HCT116 (cell line): Measurements from ENCODE around the gene GPLD1. TPM values are rescaled to one million over a fixed set of nuclear protein-coding genes. Genes with fewer than 3 reads are reported as not detected.

Experiments
- ATAC-seq: fragments of 200-7000 bp; cut with Tn5 transposase; 2 replicates; pipeline ENCODE4 v1.9.1; 2020; ENCODE audit warnings: mild to moderate bottlenecking, moderate library complexity
- BruUV-seq: library from RNA; stranded (reverse); fragments of 400-500 nt; replicated peaks from 2 replicates; lab custom pipeline; 2021; lab: Mats Ljungman, UMichigan
- CTCF ChIA-PET: fragments of 300-600 bp; sonication (Branson Sonifier 250); formaldehyde crosslinking; loops from one replicate; lab custom pipeline; 2021; ENCODE audit warnings: antibody characterized with exemption; lab: Charles Lee
- POLR2A ChIA-PET: fragments of 300-600, 350-600 bp; sonication (Branson Sonifier 250); formaldehyde crosslinking; loops from one replicate; lab custom pipeline; 2021; ENCODE audit warnings: antibody characterized with exemption; lab: Charles Lee
- RAD21 ChIA-PET, 2 experiments: fragments of 300-600 bp; sonication (Branson Sonifier 250); formaldehyde crosslinking; loops; one replicate each; lab custom pipeline; 2023; ENCODE audit warnings: low total read pairs in 2 of 2; ENCODE audit not compliant: uncharacterized antibody in 2 of 2, unreplicated experiment in 2 of 2, low non-redundant PET in 1 of 2; lab: Charles Lee
- DNase-seq: peaks from one replicate; pipeline ENCODE4 v3.0.0-alpha.2; 2010; ENCODE audit warnings: low read depth, low spot score
- H2AFZ ChIP-seq: fragments of 200-600 bp; shearing (Covaris generic), sonication (generic); 2 replicates; pipeline ENCODE4 v1.6.1; 2017; ENCODE audit warnings: low read depth, mixed run types, mixed read lengths, antibody characterized with exemption, low read length; ENCODE audit not compliant: poor library complexity, severe bottlenecking
- H3K27ac ChIP-seq: 2 replicates; pipeline ENCODE4 v1.5.1; 2012; ENCODE audit warnings: low read depth, low read length
- H3K27me3 ChIP-seq: fragments of 200-600 bp; sonication (generic); 2 replicates; pipeline ENCODE4 v1.6.1; 2016; ENCODE audit warnings: mixed run types, low read length, mixed read lengths; ENCODE audit not compliant: insufficient read depth
- H3K36me3 ChIP-seq, 2 experiments: fragments of 200-500 bp in 1 of 2; fragments of 200-600 bp in 1 of 2; sonication (Bioruptor generic) in 1 of 2; sonication (generic) in 1 of 2; 2 replicates each; pipeline versions ENCODE4 v1.5.1 to v1.6.1; 2014 to 2016; ENCODE audit warnings: low read length in 2 of 2, inconsistent platforms in 1 of 2, mixed read lengths in 1 of 2, mixed run types in 1 of 2; ENCODE audit not compliant: insufficient read depth in 2 of 2, control insufficient read depth in 1 of 2
- H3K4me1 ChIP-seq, 2 experiments: fragments of 200-600 bp in 1 of 2; sonication (generic) in 1 of 2; 2 replicates each; pipeline versions ENCODE4 v1.5.1 to v1.6.1; 2012 to 2017; ENCODE audit warnings: low read length in 2 of 2, inconsistent platforms in 1 of 2, mild to moderate bottlenecking in 1 of 2, mixed read lengths in 1 of 2, mixed run types in 1 of 2, moderate library complexity in 1 of 2; ENCODE audit not compliant: insufficient read depth in 2 of 2, control insufficient read depth in 1 of 2
- H3K4me2 ChIP-seq: fragments of 200-600 bp; sonication (generic); 2 replicates; pipeline ENCODE4 v1.6.1; 2017; ENCODE audit warnings: mixed run types, low read length, mixed read lengths
- H3K4me3 ChIP-seq, 2 experiments: fragments of 200-600 bp in 1 of 2; sonication (generic) in 1 of 2; replicated peaks in 1 of 2; 2 replicates each; pipeline ENCODE4 v1.5.1; 2011 to 2016; ENCODE audit warnings: low read length in 2 of 2, control low read depth in 1 of 2, low read depth in 1 of 2, mild to moderate bottlenecking in 1 of 2, mixed read lengths in 1 of 2, mixed run types in 1 of 2
- H3K79me2 ChIP-seq: fragments of 200-600 bp; sonication (generic); 2 replicates; pipeline ENCODE4 v1.6.1; 2017; ENCODE audit warnings: mild to moderate bottlenecking, mixed run types, low read length, moderate library complexity, mixed read lengths; ENCODE audit not compliant: insufficient read depth
- H3K9ac ChIP-seq: fragments of 200-600 bp; sonication (generic); 2 replicates; pipeline ENCODE4 v1.6.1; 2016; ENCODE audit warnings: low read length, mixed read lengths
- H3K9me2 ChIP-seq: fragments of 200-600 bp; sonication (generic), shearing (Covaris generic); 2 replicates; pipeline ENCODE4 v1.6.1; 2017; ENCODE audit warnings: mixed run types, mild to moderate bottlenecking, moderate library complexity; ENCODE audit not compliant: insufficient read depth
- H3K9me3 ChIP-seq, 2 experiments: fragments of 200-500 bp in 1 of 2; fragments of 200-600 bp in 1 of 2; sonication (Bioruptor generic) in 1 of 2; sonication (generic) in 1 of 2; 2 replicates each; pipeline ENCODE4 v1.6.1; 2014 to 2017; ENCODE audit warnings: low read length in 2 of 2, mixed read lengths in 2 of 2, inconsistent platforms in 1 of 2, low read depth in 1 of 2, mild to moderate bottlenecking in 1 of 2, mixed run types in 1 of 2, moderate library complexity in 1 of 2; ENCODE audit not compliant: control insufficient read depth in 1 of 2, insufficient read depth in 1 of 2
- H4K20me1 ChIP-seq: fragments of 200-600 bp; sonication (generic), shearing (Covaris generic); 2 replicates; pipeline ENCODE4 v1.6.1; 2017; ENCODE audit warnings: mixed run types, mild to moderate bottlenecking, moderate library complexity; ENCODE audit not compliant: insufficient read depth
- CEBPB ChIP-seq: IDR thresholded peaks from 2 replicates; pipeline ENCODE4 v1.6.1; 2012; ENCODE audit warnings: low read depth
- SRF ChIP-seq: IDR thresholded peaks from 2 replicates; pipeline ENCODE4 v1.6.1; 2012; ENCODE audit warnings: low read depth
- YY1 ChIP-seq: IDR thresholded peaks from 2 replicates; pipeline ENCODE4 v1.6.1; 2011; ENCODE audit warnings: low read length, low read depth, moderate library complexity, mild to moderate bottlenecking; ENCODE audit not compliant: insufficient replicate concordance; ENCODE audit errors: extremely low read depth
- intact Hi-C: fragments of 100-400 bp; cut with micrococcal nuclease; formaldehyde crosslinking; loops from 2 replicates; pipeline ENCODE4 v1.10.0; 2022
- total RNA-seq: library from RNA; stranded (reverse); gene quantifications from one replicate; pipeline ENCODE4 v1.2.1, GENCODE V29; 2021; ENCODE audit not compliant: unreplicated experiment

GPLD1 gene
- total RNA-seq, 1 experiment from 2014 or later: 2.1 TPM

- DNase-seq (no peak), ATAC-seq (no peak)
- ChIA-PET POLR2A (no interaction called here), CTCF (no interaction called here), RAD21 (no interaction called here)
- Histone ChIP-seq H3K27me3 (no peaks in the 10 kb centered on the region), H3K9ac (no peak overlapping the region), H3K36me3 (no peaks in the 10 kb centered on the region), H2AFZ (no peak overlapping the region), H3K79me2 (no peaks in the 10 kb centered on the region), H3K4me1 (no peaks in the 10 kb centered on the region), H3K27ac (no peak overlapping the region), H3K9me3 (no peaks in the 10 kb centered on the region), H4K20me1 (no peaks in the 10 kb centered on the region), H3K9me2 (no peaks in the 10 kb centered on the region), H3K4me3 (no peak overlapping the region), H3K4me2 (no peak overlapping the region)
- intact Hi-C loops: no loop called here
- no TSS peak for BruUV-seq
- TF ChIP-seq SRF (no peak), YY1 (no peak), CEBPB (no peak)
Observed at GRCh38 chr6:24378473-24379097, 110.8 kb downstream of the GPLD1 start.

Other genes with a start within 250 kb of the GPLD1 start
- 0.17 TPM for gene DCDC2, start 131.5 kb downstream of the GPLD1 start, total RNA-seq
- 39.9 TPM for gene MRS2, start 86.6 kb downstream of the GPLD1 start, total RNA-seq
- 10.0 TPM for gene ALDH5A1, start 5.4 kb upstream of the GPLD1 start, total RNA-seq
- 0.49 TPM for gene KIAA0319, start 156.6 kb upstream of the GPLD1 start, total RNA-seq
- gene TDP2, start 177.3 kb upstream of the GPLD1 start, total RNA-seq: 30.2 TPM
- 33.5 TPM for gene ACOT13, start 177.5 kb upstream of the GPLD1 start, total RNA-seq
- 103 TPM for gene C6orf62, start 229.6 kb upstream of the GPLD1 start, total RNA-seq